Esophagus muscularis mucosa (tissue), 2 donors: Measurements from ENCODE around the gene ITFG2.

Experiments
- POLR2A ChIP-seq: fragments of 450-650 bp; IDR thresholded peaks from one replicate; pipeline ENCODE4 v1.6.1; 2017; ENCODE audit warnings: antibody characterized with exemption, moderate library complexity, mild to moderate bottlenecking, low read depth
- POLR2AphosphoS5 ChIP-seq, 2 donors: sonication (generic); formaldehyde crosslinking; IDR thresholded peaks; one replicate each; pipeline ENCODE4 v1.6.1; 2017; ENCODE audit warnings: antibody characterized with exemption in 2 of 2

DNA sequence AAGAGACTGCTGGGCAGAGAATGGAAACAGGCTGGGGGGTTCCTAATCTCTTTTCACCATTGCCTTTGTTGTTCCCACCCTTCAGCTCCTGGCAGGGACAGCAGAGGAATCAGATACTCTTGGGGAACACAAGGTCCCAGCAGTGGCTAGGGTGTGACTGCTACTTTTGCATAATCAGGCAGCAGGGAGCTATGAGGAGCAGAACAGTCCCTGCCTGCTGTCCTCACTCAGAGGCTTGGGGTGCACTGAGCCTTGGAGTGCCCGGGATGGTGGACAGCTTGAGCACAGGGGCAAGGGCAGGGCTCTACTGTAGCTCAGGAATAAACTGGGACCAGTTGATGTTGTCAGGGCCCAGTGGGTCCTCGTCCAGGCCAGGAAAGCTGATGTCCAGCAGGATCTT, 45.9 kb downstream of the ITFG2 start:
- TF ChIP-seq POLR2AphosphoS5 (IDR thresholded peaks at IDR 0.05) (no peak), POLR2A (no peak)
